Smooth muscle cell (in vitro differentiated cells): ENCODE measurements around the gene OR6B3. TPM values are rescaled to one million over a fixed set of nuclear protein-coding genes. Genes with fewer than 3 reads are reported as not detected.

ENCODE experiments used
- polyA plus RNA-seq: library from polyadenylated mRNA; unstranded; fragments of >200 nt; fragmentation: Nextera tagmentation; extraction: Ambion mirVana; gene quantifications from 2 replicates; pipeline ENCODE4 v1.2.1, GENCODE V29; 2016
- total RNA-seq: library from RNA; depleted of rRNA; stranded (reverse); fragments of >200 nt; gene quantifications from 2 replicates; pipeline ENCODE4 v1.2.3, GENCODE V29; 2014

The OR6B3 gene
- total and polyA plus RNA-seq, 2 experiments from 2014 or later: not detected

Other genes with a start within 250 kb of the OR6B3 start
- 82.3 and 98.3 TPM in 2 replicates for gene NDUFA10, start 28.2 kb downstream of the OR6B3 start, total RNA-seq
- 114 and 120 TPM in 2 replicates for gene NDUFA10, start 28.2 kb downstream of the OR6B3 start, polyA plus RNA-seq
- gene OR6B2, start 23.1 kb downstream of the OR6B3 start, total RNA-seq: not detected in 2 replicates
- not detected in 2 replicates for gene OR6B2, start 23.1 kb downstream of the OR6B3 start, polyA plus RNA-seq
- 157 and 173 TPM in 2 replicates for gene COPS9, start 82.8 kb upstream of the OR6B3 start, total RNA-seq
- 296 and 310 TPM in 2 replicates for gene COPS9, start 82.8 kb upstream of the OR6B3 start, polyA plus RNA-seq
- gene OTOS, start 87.1 kb upstream of the OR6B3 start, total RNA-seq: not detected in 2 replicates
- gene OTOS, start 87.1 kb upstream of the OR6B3 start, polyA plus RNA-seq: not detected in 2 replicates